A673 (cell line): ENCODE results near the gene GPC1.

Experiments used
- EZH2 ChIP-seq: fragments of 200-600 bp; sonication (generic); IDR thresholded peaks from 2 replicates; pipeline ENCODE4 v1.6.1; 2017; ENCODE audit warnings: borderline replicate concordance, low read depth, mild to moderate bottlenecking, mixed read lengths, antibody characterized with exemption, low read length; ENCODE audit not compliant: poor library complexity, severe bottlenecking
- TF ChIP-seq, protein P1 (sequence below): fragments of 300-800, 200-600 bp; sonication (generic); conservative IDR thresholded peaks from 2 replicates; pipeline ENCODE4 v1.5.1; 2017; ENCODE audit warnings: low read depth, mild to moderate bottlenecking, antibody characterized with exemption, low read length, moderate library complexity, mixed read lengths

DNA sequence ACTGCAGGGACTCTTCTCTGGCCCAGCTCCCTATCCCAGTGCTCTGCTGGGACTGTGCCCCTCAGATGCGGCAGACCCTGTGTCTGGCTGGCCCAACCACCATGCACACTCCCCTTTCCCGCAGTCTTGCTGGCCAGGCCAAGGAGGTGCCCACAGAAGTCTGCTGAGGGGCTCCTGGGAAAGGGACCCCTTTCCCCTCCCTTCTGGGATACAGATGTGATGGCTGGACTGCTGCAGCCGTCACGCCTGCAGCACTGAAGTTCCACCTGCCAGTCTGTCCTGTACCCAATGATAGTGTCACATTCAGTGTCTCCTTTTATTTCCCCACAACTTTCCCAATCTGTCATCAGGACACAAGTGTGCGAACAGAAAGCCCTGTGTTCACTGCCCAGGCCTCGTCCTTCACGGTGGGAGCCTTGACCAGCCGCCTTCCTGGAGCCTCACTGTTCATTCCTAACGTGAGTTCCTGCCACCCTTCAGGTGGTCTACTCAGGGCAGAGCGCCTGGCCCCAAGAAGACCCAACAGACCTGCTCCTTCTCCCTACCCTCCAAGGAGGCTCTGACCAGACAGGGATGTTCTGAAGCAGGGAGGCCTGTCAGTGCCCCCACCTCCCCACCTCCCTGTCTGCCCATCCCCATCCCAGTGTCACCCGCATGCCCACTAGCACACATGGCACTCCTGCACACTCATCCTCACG, 75.2 kb downstream of the GPC1 start:
- no peak for TF ChIP-seq EZH2
- TF ChIP-seq, protein P1, sequence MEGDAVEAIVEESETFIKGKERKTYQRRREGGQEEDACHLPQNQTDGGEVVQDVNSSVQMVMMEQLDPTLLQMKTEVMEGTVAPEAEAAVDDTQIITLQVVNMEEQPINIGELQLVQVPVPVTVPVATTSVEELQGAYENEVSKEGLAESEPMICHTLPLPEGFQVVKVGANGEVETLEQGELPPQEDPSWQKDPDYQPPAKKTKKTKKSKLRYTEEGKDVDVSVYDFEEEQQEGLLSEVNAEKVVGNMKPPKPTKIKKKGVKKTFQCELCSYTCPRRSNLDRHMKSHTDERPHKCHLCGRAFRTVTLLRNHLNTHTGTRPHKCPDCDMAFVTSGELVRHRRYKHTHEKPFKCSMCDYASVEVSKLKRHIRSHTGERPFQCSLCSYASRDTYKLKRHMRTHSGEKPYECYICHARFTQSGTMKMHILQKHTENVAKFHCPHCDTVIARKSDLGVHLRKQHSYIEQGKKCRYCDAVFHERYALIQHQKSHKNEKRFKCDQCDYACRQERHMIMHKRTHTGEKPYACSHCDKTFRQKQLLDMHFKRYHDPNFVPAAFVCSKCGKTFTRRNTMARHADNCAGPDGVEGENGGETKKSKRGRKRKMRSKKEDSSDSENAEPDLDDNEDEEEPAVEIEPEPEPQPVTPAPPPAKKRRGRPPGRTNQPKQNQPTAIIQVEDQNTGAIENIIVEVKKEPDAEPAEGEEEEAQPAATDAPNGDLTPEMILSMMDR = no peak
